Calu3 (cell line): ENCODE data around the gene PRKN. TPM values are rescaled to one million over a fixed set of nuclear protein-coding genes. Genes with fewer than 3 reads are reported as not detected.

Source experiments
- BruUV-seq: library from RNA; stranded (reverse); fragments of 400-500 nt; replicated peaks from 2 replicates; lab custom pipeline; 2021; lab: Mats Ljungman, UMichigan
- CTCF ChIA-PET: fragments of 300-600 bp; sonication (Branson Sonifier 250); formaldehyde crosslinking; loops from one replicate; lab custom pipeline; 2022; ENCODE audit warnings: antibody characterized with exemption; lab: Charles Lee
- DNase-seq: peaks from one replicate; pipeline ENCODE4 v3.0.0; 2022
- H3K27ac Mint-ChIP-seq: one replicate; pipeline ENCODE4 v1.8.0; 2022; ENCODE audit warnings: mixed read lengths; ENCODE audit not compliant: unreplicated experiment
- H3K27me3 Mint-ChIP-seq: one replicate; pipeline ENCODE4 v1.8.0; 2022; ENCODE audit warnings: mixed read lengths; ENCODE audit not compliant: unreplicated experiment
- H3K36me3 Mint-ChIP-seq: one replicate; pipeline ENCODE4 v1.8.0; 2022; ENCODE audit warnings: mild to moderate bottlenecking, moderate library complexity, mixed read lengths; ENCODE audit not compliant: insufficient read depth, unreplicated experiment
- H3K4me1 Mint-ChIP-seq: one replicate; pipeline ENCODE4 v1.8.0; 2022; ENCODE audit warnings: mild to moderate bottlenecking, low read depth, mixed read lengths; ENCODE audit not compliant: unreplicated experiment
- H3K4me3 Mint-ChIP-seq: one replicate; pipeline ENCODE4 v1.8.0; 2022; ENCODE audit warnings: mild to moderate bottlenecking, low read depth, moderate library complexity, mixed read lengths; ENCODE audit not compliant: unreplicated experiment
- H3K9me3 Mint-ChIP-seq: one replicate; pipeline ENCODE4 v1.8.0; 2022; ENCODE audit warnings: low read depth, mixed read lengths; ENCODE audit not compliant: unreplicated experiment
- intact Hi-C: fragments of 100-400 bp; cut with micrococcal nuclease; formaldehyde crosslinking; loops from one replicate; pipeline ENCODE4 v1.10.0; 2022; ENCODE audit not compliant: unreplicated experiment
- total RNA-seq: library from RNA; stranded (reverse); gene quantifications from 2 replicates; pipeline ENCODE4 v1.2.3, GENCODE V29; 2022
- TF ChIP-seq, protein P1 (sequence below): fragments of 200-600 bp; IDR thresholded peaks from one replicate; pipeline ENCODE4 v1.8.0; 2022; ENCODE audit warnings: antibody characterized with exemption; ENCODE audit not compliant: unreplicated experiment

Gene PRKN
- total RNA-seq, 1 experiment from 2014 or later = 3.8 TPM

- no peak for DNase-seq
- Mint-ChIP-seq H3K4me1 (peaks cover 7% of the 10 kb centered on the region), H3K27me3 (no peaks in the 10 kb centered on the region), H3K4me3 (no peak overlapping the region), H3K27ac (no peak overlapping the region), H3K36me3 (no peaks in the 10 kb centered on the region), H3K9me3 (peaks cover 2% of the 10 kb centered on the region)
- TF ChIP-seq, protein P1, sequence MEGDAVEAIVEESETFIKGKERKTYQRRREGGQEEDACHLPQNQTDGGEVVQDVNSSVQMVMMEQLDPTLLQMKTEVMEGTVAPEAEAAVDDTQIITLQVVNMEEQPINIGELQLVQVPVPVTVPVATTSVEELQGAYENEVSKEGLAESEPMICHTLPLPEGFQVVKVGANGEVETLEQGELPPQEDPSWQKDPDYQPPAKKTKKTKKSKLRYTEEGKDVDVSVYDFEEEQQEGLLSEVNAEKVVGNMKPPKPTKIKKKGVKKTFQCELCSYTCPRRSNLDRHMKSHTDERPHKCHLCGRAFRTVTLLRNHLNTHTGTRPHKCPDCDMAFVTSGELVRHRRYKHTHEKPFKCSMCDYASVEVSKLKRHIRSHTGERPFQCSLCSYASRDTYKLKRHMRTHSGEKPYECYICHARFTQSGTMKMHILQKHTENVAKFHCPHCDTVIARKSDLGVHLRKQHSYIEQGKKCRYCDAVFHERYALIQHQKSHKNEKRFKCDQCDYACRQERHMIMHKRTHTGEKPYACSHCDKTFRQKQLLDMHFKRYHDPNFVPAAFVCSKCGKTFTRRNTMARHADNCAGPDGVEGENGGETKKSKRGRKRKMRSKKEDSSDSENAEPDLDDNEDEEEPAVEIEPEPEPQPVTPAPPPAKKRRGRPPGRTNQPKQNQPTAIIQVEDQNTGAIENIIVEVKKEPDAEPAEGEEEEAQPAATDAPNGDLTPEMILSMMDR = no peak
- intact Hi-C loops = no loop called here
- CTCF ChIA-PET = no interaction called here
- no TSS peak for BruUV-seq
These were observed 991.2 kb downstream of the PRKN start for GRCh38 chr6:161736326-161736725.

DNA sequence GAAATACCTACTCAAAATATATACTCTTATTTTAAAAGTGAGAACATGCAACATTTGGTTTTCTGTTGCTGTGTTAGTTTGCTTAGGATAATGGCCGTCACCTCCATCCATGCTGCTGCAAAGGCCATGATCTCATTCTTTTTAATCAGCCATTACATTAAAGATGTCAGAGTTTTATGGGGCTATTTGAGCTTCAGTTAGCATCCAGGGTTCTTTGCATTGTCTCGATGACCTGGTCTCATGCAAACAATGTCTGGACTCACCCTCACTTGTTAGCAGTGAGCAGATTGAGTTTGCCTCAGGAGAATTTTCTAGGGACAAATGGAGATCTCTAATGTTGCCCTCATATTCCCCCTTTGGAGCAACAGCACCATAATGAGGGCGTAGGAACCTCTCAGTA lies 995.0 kb downstream of the PRKN start:
- TF ChIP-seq, protein P1 = no peak
- BruUV-seq = no TSS peak
- Mint-ChIP-seq H3K4me3 (no peak overlapping the region), H3K36me3 (no peaks in the 10 kb centered on the region), H3K4me1 (peaks cover 7% of the 10 kb centered on the region), H3K9me3 (no peaks in the 10 kb centered on the region), H3K27ac (no peak overlapping the region), H3K27me3 (no peaks in the 10 kb centered on the region)
- DNase-seq = no peak
- CTCF ChIA-PET = no interaction called here
- intact Hi-C loops = no loop called here

DNA sequence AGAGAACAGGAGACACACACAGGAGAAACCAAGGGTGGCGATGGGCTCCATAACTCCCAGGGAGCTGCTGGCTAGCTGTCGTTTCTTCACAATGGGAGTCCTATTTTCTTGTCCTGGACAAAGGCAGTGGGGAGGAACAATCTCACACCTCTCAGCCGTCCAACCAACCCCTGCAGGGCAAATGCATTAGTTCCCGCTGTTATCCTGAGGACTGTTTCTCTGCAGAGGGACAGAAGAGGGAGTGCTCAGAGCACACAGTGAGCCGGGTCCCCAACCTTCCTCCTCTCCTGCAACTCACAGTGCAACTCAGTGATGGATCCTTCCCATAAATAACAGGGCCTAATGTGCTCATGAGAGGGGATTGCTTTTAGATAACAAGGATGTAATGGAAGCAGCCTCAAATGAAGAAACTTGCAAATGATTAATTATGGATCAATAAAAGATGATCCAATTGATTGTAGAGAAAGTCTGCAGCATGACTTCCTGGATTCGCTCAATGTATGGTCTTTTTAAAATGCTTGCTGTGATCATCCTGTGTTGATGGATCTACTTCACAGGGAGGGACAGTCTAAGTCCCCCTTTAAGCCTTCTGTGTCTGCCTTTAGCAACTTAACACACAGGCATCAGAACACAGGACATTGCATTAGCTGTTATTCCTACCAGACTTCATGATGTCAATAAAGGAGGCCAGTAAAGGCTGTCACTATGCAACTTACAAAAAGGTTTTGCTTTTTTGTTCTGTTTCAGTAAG lies 1000.3 kb downstream of the PRKN start:
- Mint-ChIP-seq H3K27ac (no peak overlapping the region), H3K4me3 (no peak overlapping the region), H3K4me1 (no peaks in the 10 kb centered on the region), H3K9me3 (no peaks in the 10 kb centered on the region), H3K27me3 (no peaks in the 10 kb centered on the region), H3K36me3 (no peaks in the 10 kb centered on the region)
- intact Hi-C loops = no loop called here
- no TSS peak for BruUV-seq
- no peak for DNase-seq
- CTCF ChIA-PET = no interaction called here
- TF ChIP-seq, protein P1 = no peak

GRCh38 chr6:161722394-161722793 lies 1005.2 kb downstream of the PRKN start:
- Mint-ChIP-seq H3K36me3 (no peaks in the 10 kb centered on the region), H3K4me1 (no peaks in the 10 kb centered on the region), H3K4me3 (no peak overlapping the region), H3K9me3 (peaks cover under 1% of the 10 kb centered on the region), H3K27ac (no peak overlapping the region), H3K27me3 (no peaks in the 10 kb centered on the region)
- BruUV-seq = no TSS peak
- TF ChIP-seq, protein P1 = no peak
- CTCF ChIA-PET = no interaction called here
- no peak for DNase-seq
- intact Hi-C loops = no loop called here
